Progenitor cell of endocrine pancreas (in vitro differentiated cells): ENCODE results near the gene HACD1. TPM values are rescaled to one million over a fixed set of nuclear protein-coding genes. Genes with fewer than 3 reads are reported as not detected.

ENCODE experiments used
- DNase-seq: peaks from one replicate; pipeline ENCODE4 v3.0.0; 2021; ENCODE audit warnings: low spot score; ENCODE audit not compliant: unreplicated experiment
- H3K27ac Mint-ChIP-seq: 2 replicates; pipeline ENCODE4 v1.8.0; 2021; ENCODE audit warnings: mild to moderate bottlenecking, moderate library complexity, mixed read lengths
- H3K27me3 Mint-ChIP-seq: 2 replicates; pipeline ENCODE4 v1.8.0; 2021; ENCODE audit warnings: mixed read lengths
- H3K36me3 Mint-ChIP-seq: 2 replicates; pipeline ENCODE4 v1.8.0; 2022; ENCODE audit warnings: mixed read lengths; ENCODE audit not compliant: insufficient read depth
- H3K4me1 Mint-ChIP-seq: 2 replicates; pipeline ENCODE4 v1.8.0; 2021; ENCODE audit warnings: low read depth, mixed read lengths
- H3K4me3 Mint-ChIP-seq: 2 replicates; pipeline ENCODE4 v1.8.0; 2021; ENCODE audit warnings: low read depth, mild to moderate bottlenecking, moderate library complexity, mixed read lengths
- H3K9me3 Mint-ChIP-seq: 2 replicates; pipeline ENCODE4 v1.8.0; 2021; ENCODE audit warnings: low read depth, mixed read lengths
- total RNA-seq: library from RNA; stranded (reverse); gene quantifications from 2 replicates; pipeline ENCODE4 v1.2.1, GENCODE V29; 2021
- TF ChIP-seq, protein P1 (sequence below): fragments of 200-600 bp; sonication (generic); IDR thresholded peaks from one replicate; pipeline ENCODE4 v1.5.0; 2021; ENCODE audit warnings: antibody characterized with exemption, mild to moderate bottlenecking; ENCODE audit not compliant: unreplicated experiment

Gene HACD1
- total RNA-seq, 1 donor from 2014 or later = 14.3 TPM

GRCh38 chr10:17648243-17649035 lies 31.3 kb upstream of the HACD1 start:
- Mint-ChIP-seq H3K27ac (peak overlapping the region; percentile 43), H3K27me3 (no peaks in the 10 kb centered on the region), H3K9me3 (peaks cover 4% of the 10 kb centered on the region), H3K4me3 (no peak overlapping the region), H3K4me1 (peaks cover 23% of the 10 kb centered on the region), H3K36me3 (peaks cover 7% of the 10 kb centered on the region)
- no peak for DNase-seq
- TF ChIP-seq, protein P1, sequence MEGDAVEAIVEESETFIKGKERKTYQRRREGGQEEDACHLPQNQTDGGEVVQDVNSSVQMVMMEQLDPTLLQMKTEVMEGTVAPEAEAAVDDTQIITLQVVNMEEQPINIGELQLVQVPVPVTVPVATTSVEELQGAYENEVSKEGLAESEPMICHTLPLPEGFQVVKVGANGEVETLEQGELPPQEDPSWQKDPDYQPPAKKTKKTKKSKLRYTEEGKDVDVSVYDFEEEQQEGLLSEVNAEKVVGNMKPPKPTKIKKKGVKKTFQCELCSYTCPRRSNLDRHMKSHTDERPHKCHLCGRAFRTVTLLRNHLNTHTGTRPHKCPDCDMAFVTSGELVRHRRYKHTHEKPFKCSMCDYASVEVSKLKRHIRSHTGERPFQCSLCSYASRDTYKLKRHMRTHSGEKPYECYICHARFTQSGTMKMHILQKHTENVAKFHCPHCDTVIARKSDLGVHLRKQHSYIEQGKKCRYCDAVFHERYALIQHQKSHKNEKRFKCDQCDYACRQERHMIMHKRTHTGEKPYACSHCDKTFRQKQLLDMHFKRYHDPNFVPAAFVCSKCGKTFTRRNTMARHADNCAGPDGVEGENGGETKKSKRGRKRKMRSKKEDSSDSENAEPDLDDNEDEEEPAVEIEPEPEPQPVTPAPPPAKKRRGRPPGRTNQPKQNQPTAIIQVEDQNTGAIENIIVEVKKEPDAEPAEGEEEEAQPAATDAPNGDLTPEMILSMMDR = no peak

DNA sequence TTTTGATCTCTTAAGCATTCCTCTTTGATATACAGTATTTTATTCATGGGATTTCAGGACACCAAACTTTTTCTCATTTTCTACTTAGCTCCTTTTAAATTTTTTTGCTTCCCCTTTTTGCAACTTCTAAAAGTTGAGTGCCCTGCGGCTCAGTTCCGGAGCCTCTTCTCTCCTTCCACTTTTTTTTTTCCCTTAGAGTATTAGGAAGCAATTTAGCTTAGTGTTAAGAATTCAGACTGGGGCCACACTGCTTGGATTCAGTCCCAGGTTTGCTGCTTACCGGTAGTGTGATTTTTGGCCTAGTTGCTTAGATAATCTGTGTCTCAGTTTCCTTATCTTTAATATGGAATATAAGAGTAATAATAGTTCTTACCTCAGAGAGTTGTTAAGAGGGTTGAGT lies 30.2 kb upstream of the HACD1 start:
- no peak overlapping the region for H3K4me3 Mint-ChIP-seq
- no peak overlapping the region for H3K27ac Mint-ChIP-seq
- TF ChIP-seq, protein P1 = no peak
- no peak for DNase-seq
- peaks cover 4% of the 10 kb centered on the region for H3K36me3 Mint-ChIP-seq
- no peaks in the 10 kb centered on the region for H3K27me3 Mint-ChIP-seq
- H3K9me3 Mint-ChIP-seq = no peaks in the 10 kb centered on the region
- peaks cover 30% of the 10 kb centered on the region for H3K4me1 Mint-ChIP-seq

DNA sequence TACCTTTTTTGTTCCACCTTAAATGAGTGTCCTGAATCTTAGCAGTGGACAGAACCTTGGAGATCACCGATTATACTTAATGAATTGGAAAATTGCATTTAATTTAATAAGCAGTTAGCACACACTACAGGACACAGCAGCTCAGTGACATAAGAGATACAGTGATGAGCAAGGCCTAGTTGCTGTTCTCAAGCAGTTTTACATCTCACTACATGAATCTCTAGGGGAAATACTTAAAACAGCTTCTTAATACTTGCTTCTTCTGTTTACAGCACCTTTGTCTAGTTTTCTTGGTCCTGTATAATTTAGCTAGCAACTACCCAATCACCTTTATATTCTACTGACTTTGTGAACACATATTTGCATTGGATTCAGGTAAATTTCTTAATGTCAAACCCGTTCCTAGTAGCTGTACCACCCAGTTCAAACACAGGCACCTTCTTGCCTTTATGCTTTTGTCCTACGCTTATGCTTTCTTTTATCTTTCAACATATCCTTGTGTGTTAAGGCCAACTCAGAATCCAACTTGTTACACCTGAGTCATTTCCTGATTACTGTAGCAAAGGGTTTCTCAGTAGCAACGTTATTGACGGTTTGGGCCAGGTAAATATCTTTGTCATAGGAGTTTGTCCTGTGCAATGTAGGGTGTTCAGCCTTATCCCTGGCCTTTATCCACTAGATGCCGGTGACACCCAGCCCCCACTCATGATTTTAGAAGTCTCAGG lies 28.6 kb upstream of the HACD1 start:
- TF ChIP-seq, protein P1 = no peak

DNA sequence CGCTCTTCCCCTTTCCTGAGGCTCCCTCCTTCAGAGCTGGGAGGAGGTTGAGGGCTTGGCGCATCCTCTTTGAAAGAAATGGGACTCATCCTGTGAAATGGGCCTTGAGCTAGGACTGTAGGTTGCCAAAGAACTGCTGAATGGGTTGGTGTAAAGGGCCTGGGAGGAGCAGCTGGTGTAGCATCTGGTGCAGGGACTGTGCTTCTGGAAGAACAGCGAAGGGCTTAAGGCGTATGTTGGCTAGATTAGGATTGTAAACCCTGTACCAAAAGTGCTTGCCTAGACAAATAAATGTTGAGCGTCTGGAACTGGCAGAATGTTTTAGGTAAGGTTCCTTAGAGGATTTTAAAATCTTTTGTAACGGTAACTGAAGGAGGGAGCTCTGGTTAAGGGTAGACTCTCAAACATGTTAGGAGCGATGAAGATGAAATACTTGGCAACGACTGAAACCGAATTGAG lies 27.3 kb upstream of the HACD1 start:
- Mint-ChIP-seq H3K27me3 (no peaks in the 10 kb centered on the region), H3K27ac (peak overlapping the region; percentile 100), H3K36me3 (peaks cover 3% of the 10 kb centered on the region), H3K9me3 (peaks cover 4% of the 10 kb centered on the region), H3K4me1 (peaks cover 24% of the 10 kb centered on the region), H3K4me3 (peak overlapping the region; percentile 99)
- TF ChIP-seq, protein P1 = no peak
- no peak for DNase-seq

More for the DNA sequence above, 28.6 kb upstream of the HACD1 start:
- no peak for DNase-seq
- Mint-ChIP-seq H3K9me3 (no peaks in the 10 kb centered on the region), H3K4me3 (peak overlapping the region; percentile 99), H3K27ac (peak overlapping the region; percentile 83), H3K4me1 (peaks cover 27% of the 10 kb centered on the region), H3K27me3 (no peaks in the 10 kb centered on the region), H3K36me3 (peaks cover 4% of the 10 kb centered on the region)

DNA sequence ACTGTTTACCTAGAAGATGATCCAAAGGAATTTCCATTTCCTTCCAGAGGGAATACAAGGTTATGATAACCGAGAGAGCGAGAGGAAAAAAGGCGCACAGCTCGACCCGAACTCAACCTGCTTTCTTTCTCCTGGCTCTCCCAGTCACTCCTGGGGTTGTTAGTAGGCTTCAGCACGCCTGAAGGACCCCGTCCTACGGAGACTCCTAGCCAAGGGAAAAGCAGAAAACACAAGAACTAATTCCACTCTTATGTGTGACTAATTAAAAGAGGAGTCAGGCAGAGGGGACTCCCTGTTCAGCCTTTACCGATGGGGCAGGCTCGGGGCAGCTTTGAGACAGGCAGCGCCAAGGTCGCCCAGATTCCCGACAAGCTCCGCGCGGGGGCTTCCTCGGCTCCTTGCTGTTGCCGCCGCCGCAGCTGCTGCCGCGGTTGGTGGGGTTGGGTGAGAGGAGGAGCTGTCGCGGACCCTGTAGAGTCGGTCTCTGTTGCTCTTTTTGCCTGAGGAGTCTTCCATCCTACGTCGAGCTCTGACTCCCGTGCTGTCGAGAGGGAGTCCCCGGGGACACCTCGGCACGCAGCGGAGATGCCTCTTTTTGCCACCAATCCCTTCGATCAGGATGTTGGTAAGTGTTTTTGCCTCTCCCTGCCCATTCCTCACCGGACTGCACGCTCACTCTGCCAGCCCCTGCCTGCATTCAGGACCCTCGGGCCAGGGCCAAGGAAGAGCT lies 26.7 kb upstream of the HACD1 start, which contains the start of gene STAM:
STAM (plus strand) TSS at position 397 of the 730 bp plus-strand sequence; CDS start at position 586, 189 bp downstream.
- peak within 1 kb of the TSS; percentile 99 for H3K4me3 Mint-ChIP-seq
- peaks cover 4% of the 10 kb centered on the region for H3K9me3 Mint-ChIP-seq
- DNase-seq = peak; percentile 82
- H3K36me3 Mint-ChIP-seq = peaks cover 3% of the 10 kb centered on the region
- no peaks in the 10 kb centered on the region for H3K27me3 Mint-ChIP-seq
- H3K4me1 Mint-ChIP-seq = peaks cover 24% of the 10 kb centered on the region
- H3K27ac Mint-ChIP-seq = peak within 1 kb of the TSS; percentile 100
- TF ChIP-seq, protein P1 = no peak
